Kidney tubule cell (primary cell): Measurements from ENCODE around the gene RCVRN.

Source experiments
- DNase-seq: peaks from one replicate; pipeline ENCODE4 v3.0.0-alpha.2; 2018; ENCODE audit warnings: low spot score

RCVRN gene

DNA sequence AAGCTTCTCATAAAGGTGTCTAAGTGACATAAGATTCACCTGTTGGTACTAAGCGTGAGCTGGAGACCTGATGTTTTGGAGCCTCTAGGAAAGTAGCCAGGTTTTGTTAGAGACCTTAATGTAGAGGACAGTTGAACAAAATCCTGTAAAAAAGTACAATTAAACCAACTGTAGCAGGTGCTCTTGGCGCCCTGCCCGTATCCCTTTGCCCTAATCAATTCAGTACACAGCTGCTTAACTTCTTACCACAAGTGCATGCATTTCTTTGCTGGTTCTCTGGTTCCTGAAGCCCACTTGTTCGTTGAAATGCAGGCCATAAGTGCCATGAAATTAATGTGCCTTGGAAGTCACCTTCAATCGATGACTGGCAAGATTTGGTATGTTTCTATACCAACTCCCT is 54.9 kb downstream of the RCVRN start:
- DNase-seq: no peak
